ENCODE data around the gene FAM47C.
"Not testable (repeated sequence)": the region's sequence is repeated elsewhere in the genome, so short reads cannot be mapped to it uniquely, and the experiment has no call there.

Gene FAM47C

DNA sequence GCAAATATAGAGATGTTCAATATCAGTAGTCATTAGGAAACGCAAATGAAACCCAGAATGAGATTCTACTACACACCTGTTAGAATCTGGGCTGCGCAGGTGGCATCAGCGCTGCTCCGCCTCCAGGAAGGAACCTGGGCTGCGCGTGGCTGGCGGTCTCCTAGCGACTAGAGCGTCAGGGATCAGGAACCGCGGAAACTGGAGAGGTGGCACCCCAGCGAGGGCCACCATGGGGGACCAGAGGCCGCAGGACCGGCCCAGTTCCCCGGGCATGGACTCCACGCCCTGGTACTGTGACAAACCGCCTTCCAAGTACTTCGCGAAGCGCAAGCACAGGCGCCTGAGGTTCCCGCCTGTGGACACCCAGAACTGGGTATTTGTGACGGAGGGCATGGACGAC is at the start of gene FAM47C:
Gene FAM47C, plus strand, starts transcription at position 185 of the 400 bp plus-strand sequence. Its CDS starts 45 bp downstream, at position 230.
- DNase-seq (ENCODE audit: low spot score), result not testable (repeated sequence)

DNA sequence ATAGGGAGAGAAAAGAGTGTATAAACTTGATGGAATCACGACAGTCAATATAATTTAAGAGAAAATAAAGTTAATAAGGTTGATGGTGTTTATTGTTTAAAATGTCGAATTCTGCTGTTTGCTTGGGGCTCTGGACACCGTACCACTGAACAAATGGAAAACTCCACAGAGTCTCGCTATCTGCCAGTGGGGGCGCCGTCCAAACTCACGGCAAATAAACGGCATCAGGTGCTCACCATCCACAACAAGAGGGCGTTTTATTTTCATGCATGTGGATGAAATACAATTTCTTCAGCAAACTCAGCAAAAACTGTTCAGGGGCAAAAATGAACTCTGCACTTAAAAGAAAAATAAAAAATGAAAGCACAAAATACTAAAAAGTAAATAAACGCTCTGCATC is 46.6 kb upstream of the FAM47C start:
- DNase-seq (ENCODE audit: low spot score), result no peak

DNA sequence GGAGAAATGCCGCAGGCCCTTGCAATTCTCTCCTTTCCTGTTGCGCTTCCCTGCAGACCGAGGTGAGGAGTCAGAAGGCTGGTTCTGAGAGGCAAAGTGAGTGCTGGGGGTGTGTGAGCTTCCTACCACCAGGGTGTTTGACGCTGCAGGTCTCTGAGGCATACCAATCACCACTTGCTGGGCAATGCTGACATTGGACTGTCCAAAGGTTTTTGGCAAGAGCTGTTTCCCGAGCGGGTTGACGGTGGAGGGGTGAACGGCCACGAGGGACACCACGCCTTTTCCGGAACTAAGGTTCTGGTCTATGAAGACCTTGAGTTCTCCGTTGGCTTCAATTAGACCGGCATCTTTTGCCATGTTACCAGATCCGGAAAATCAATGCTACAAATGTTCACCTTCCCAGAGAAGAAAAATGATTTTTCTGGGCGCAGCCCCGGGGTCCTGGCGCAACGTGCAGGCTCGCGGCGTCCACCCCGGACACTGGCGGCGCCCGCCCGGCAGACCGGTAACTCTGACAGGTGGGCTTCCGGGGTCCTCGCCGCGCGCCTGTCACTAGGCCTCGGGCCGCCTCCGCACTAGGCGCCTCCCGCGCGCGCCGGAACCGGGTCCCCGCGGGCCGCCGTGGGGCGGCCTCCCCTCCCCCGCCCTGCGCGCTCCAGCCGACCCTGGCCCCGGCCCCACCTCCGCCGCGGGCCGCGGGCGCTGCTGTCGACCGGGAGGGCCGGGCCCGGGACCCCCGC is 44.9 kb upstream of the FAM47C start:
- DNase-seq (ENCODE audit: low spot score), result no peak

DNA sequence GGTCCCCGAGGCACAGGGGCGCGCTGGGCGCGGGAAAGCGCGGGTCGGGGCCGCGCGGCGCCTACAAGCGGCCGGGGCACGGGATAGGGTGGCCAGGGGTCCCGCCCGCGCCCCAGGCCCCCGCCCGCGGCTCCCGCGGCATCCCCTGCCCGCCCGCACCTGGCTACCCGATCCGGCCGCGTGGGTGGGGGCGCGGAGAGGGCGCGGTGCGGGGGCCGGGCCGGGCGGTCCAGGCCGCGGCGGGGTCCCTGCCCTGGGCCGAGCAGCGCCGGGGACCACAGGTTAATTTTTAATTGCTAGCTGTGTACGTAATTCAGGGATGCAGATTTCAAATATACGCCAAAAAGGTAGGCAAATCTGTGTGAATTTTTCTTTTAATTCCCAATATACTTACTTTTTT is 44.3 kb upstream of the FAM47C start:
- DNase-seq (ENCODE audit: low spot score), result no peak

DNA sequence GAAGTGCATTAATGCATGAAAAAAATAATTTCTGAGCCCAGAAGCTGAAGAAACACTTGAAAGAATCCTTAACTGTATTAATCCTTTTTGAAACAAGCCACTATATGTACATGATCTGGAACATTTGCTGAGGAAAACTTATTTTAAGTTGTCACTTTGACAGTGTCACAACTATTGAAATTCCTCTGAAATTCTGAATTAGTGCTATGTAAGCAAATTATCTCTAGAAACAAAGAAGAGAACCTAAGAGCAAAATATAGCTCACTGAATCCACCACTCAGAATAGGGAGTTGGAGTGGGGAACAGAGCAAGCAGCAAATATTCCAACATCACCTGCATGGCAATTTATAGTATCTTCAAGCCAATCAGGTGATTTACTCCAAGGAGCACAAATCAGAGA is 34.6 kb upstream of the FAM47C start:
- DNase-seq (ENCODE audit: low spot score), result no peak

DNA sequence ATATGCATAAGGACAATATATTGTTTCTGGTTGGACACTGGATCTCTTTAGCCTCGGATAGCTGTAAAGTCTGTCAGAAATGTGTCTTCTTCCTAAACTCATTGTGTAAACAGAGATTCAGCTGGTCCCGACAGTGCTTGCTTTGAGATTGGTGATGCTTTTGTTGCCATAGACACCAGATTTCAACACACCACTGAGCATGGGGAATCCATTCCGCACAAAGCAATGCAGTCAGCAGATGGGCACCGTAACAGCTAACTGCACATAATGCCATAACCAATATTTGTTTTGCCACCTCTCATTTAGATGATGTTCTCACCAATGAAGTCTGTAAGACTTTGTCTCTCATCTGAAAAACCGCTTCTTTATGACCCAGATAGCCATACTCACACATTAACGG is 33.3 kb upstream of the FAM47C start:
- DNase-seq (ENCODE audit: low spot score), result no peak

DNA sequence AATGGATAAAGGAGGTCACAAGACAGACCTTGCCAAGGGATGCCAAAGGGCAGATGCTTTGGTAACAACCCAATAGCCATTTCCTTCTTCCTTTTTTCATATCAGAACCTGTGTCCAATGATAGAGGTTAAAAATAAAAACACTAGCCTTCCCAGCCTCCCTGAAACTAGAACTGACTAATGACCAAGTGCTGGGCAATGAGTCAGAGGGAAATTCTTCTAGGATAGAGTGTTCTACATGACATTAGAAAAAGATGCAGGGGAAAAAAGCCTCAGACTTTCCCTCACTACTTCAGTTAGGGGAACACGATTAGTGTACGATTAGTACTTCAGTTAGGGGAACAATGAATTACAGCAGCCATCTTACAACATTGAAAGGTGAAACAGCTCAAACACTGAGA is 29.3 kb upstream of the FAM47C start:
- no peak for DNase-seq (ENCODE audit: low spot score)

DNA sequence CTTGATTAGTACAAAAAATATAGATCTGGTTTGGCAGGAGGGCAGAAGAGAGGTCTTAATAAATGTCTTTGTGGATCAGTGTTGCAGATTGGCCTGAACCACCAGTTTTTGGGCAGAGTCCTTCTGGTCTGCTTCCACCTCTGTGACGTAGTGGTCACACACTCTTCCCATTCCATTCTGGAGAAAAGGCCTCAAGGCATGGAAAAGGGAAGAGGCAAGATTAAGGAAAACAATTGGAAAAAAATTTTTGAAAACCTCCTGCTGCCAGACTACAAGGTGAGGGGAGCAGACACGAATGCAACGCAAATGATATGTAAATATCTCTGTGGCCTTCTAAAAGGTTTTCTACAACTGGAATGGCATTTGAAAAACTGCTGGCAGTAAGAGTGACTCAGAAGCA is 24.3 kb upstream of the FAM47C start:
- no peak for DNase-seq (ENCODE audit: low spot score)

DNA sequence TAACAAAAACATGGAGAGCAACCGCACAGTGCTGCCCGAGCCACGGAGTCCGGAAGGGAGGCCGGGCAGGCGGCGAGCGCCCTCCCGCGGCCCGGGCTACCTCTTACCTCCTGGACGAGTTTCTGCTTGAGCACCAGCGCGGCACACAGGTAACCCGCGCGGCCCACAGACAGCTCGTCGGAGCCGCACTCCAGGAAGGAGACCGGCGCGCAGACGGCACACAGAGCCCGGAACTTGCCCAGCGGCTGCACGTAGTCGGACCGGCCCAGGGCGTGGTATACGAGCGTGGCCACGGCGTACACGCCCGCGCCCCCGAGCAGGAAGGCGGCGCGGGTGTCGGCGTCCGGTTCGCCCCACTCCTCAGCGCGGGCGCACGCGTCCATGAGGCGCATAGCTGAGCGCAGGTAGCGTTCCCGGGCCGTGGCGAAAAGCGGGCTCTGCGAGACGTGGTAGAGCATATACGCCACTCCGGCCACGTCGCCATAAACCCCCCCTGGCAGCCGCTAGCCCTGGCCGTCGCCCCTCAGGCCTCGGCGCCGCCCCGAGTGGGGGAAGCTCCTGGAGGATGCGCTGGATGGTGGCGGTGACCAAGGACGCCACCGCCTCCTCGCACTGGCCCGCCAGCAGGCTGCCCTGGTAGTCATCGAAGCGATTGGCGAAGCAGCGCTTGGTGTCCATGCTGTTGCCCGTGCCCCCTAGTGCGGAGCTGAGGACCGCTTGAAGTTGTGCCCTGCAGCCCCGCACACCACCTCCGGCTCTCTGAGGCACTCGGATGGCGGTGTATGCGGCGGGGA is 22.6 kb upstream of the FAM47C start:
- not testable (repeated sequence) for DNase-seq (ENCODE audit: low spot score)

DNA sequence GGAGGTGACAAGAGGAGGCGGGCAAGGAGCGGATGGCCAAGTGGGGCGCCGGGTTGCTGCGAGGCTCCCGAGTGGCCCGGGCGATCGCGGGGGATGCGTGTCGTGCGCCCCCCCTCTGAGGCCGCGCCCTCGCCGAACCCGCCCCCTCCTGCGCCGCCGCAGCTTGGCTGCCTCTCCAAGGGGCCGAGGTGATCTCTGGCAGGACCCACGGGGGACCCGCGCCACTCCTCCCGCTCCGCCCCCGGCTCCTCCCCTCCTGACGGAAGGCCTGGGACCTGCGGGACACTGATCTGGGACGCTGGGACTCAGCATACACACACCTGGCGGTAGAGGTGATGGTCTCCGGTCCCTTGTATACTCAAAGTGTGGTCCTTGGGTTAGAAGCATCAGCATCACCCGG is 21.9 kb upstream of the FAM47C start:
- DNase-seq (ENCODE audit: low spot score), result no peak

DNA sequence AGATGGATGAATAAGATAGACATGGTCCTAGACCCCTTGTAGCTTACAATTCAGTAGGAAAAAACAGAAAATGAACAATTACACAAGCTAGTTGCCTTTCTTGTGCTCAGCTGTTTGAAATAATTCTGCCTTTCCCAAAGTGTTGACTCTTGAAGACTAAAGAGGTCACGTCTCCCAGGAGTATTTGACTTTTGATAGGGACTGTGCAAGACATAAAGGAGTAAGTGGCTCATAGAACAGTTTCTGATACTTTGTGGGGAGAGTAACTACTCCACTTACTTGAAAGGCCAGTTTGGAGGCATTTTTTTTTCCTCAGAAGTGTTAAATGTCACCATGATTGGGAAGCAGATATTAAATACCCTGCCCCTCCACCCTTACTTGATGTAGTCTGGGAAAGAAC is 21.0 kb upstream of the FAM47C start:
- not testable (repeated sequence) for DNase-seq (ENCODE audit: low spot score)

DNA sequence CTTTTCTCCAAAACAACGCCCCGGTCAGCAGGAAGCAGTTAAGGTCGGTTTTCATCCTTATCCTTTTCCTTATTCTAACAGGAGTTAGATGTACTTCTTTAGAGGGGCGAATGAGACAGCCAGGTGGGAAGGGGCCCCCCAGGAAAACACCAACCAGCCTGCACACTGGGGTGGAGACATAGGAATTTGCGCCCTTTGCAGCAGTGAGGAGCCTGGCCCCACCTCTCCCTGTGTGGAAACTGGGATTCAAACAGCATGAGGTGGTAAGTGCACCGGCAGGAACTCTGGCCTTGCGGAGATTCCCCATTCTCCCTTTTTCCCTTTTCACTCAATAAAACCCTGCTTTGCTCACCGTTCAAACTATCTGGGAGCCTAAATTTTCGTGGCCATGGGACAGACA is 8.0 kb upstream of the FAM47C start:
- DNase-seq (ENCODE audit: low spot score), result no peak

DNA sequence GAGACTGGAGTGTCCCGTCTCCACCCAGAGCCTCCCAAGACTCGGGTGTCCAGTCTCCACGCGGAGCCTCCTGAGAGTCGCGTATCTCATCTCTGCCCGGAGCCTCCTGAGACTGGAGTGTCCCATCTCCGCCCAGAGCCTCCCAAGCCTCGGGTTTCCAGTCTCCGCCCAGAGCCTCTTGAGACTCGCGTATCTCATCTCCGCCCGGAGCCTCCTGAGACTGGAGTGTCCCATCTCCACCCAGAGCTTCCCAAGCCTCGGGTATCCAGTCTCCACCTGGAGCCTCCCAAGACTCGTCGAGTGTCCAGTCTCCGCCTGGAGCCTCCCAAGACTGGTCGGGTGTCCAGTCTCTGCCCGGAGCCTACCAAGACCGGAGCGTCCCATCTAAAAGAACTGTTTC is 2.3 kb downstream of the FAM47C start:
- DNase-seq (ENCODE audit: low spot score), result no peak

DNA sequence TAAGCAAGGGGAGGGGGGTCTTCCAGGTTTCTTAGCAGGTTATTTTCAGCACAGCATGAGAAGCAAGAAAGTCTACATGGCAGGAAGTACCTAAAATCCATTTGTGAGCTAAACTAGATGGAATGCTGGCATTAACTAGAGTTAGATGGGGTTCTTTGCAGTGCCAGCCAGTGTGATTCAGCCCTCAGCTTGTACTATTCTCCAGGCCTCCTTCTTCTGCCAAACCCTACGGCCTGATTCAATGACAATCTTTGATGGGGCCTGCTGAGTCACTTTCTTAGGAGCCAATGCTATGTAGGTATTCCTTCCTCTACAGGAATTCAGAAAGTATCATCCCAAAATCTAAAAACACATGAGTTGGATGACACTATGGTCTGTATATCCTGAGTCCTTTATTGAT is 26.1 kb downstream of the FAM47C start:
- DNase-seq (ENCODE audit: low spot score), result not testable (repeated sequence)

DNA sequence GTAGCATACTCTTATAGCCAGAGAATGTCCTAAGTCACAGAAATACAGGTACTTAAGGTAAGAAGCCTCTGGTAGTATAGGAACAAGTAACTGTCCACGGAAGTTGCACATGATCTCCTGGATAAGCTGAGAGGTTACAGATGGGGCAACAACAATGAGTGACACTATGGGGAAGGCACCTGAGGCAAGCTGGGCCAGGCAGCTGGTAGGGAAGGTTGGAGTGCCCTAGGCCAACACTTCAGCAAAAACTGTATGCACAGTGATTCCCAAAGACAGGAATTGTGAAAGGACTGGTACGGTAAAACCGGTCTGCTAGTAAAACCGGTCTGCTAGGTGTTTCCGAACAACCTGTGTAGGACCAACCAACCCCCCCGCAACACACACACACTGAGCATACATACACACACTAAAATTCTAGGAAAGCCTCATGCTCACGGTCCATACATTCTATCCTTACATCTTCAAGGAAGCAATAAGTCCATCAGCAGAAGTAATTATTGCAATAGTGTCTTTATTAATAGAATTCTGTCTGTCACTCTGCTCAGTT is 28.6 kb downstream of the FAM47C start:
- not testable (repeated sequence) for DNase-seq (ENCODE audit: low spot score)

DNA sequence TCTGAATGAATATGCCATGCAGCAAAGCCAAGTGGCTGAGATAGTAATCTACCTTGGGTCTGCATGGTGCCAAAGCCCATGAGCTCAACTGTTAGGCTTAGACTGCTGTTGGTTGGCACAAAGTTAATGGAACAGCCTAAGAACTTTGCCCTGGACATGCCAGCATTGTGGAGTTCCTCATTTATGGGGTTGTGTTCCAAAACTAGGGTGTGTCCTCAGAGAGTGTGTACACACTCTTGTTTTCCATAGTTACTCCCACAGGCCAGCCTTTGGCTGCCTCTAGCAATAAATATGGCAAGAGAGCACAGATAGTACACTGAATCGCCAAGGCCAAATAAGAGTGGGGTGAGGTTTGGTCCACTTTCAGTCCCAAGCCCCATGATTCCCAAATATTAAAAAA is 30.6 kb downstream of the FAM47C start:
- not testable (repeated sequence) for DNase-seq (ENCODE audit: low spot score)

DNA sequence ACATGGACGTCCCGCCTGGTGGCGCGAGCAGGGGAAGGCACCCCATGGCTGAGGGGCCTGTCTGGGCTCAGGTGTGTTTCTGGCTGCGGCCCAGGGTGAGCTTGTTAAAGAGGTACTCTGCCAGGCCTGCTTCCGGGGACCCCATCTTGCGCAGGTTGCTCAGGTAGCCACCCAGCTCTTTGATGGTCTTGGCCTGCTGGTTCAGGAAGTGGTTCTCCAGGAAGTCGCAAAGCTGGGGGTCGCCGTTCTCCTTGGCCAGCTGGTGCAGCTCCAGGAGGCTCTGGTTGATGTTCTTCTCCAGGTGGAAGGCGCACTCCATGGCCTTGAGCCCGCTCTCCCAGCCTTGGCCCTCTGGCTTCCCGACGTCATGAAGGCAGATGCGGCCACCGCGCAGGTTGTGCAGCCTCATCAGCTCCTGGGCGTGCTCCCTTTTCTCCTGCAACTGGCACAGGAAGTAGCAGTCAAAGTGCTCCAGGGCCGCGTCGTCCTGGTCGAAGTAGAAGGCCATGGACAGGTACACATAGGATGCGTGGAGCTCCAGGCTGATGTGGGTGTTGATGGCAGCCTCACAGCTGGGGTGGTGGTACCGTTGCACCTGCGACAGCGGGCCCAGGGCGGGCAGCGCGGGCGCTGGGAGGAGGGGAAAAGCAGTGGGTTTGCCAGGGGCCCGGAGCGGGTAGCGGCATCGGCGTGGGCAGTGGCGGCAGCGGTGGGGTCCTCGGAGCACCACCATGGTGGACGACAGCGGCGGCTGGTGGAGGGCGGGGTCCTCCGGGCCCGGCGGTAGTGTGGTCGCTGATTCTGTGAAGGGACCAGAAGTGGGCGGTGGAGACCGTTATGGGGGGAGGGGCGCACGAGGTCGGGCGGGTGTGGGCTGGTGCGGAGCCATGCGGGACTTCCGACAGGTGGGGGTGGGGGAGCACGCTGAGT is 35.1 kb downstream of the FAM47C start:
- not testable (repeated sequence) for DNase-seq (ENCODE audit: low spot score)

DNA sequence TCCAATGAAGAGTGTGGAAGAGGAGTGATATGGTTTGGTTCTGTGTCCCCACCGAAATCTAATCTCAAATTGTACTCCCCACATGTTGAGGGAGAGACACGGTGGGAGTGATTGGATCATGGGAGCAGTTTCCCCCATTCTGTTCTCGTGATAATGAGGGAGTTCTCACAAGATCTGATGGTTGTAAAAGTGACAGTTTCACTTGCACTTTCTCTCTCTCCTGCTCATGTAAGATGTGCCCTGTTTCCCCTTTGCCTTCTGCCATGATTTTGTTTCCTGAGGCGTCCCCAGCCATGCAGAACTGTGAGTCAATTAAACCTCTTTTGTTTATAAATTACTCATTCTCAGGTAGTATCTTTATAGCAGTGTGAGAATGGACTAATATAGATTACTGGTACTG is 39.6 kb downstream of the FAM47C start:
- no peak for DNase-seq (ENCODE audit: low spot score)

DNA sequence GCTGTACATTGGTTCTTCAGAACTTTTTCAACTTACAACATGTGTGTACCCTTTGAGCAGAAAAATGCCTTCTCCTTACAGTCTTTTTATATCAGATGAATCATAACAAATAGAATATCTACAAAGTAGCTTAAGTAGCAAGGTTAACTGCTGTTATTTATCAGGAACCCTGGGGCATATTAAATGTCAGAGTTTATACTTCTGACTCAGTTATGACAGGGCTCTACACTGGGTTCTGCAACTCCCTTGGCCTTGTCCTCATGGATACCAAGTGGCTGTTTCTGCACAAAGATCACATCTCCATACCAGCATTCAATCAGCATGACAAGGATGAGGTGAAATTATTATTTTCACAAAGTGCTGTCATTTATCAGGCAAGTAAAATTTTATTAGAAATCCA is 49.4 kb downstream of the FAM47C start:
- DNase-seq (ENCODE audit: low spot score), result not testable (repeated sequence)

DNA sequence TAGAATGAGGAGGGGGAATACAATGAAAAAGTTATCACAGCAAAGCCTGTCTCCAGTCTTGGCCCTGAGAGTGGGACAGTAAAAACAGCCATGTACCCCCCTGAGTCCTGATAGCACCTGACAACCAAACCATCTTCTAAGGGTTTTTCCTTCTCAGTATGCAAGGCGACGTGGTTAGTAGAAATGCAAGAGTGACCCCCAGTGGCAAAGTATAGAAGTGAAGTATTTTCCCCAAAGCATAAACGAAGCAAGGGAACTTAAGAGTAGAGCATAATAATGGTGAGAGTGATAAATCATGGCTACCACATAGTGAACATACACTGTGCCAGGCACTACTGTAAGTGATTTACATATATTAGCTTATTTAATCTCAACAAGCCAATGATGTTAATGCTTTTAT is 52.8 kb downstream of the FAM47C start:
- peak; percentile 10 for DNase-seq (ENCODE audit: low spot score)

Data from AG20443 (cell line).